Thoracic aorta (tissue), 2 donors: Measurements from ENCODE around the gene SULF2. TPM values are rescaled to one million over a fixed set of nuclear protein-coding genes. Genes with fewer than 3 reads are reported as not detected.

ENCODE experiments used
- ATAC-seq: fragments of 150-250 bp; one replicate; pipeline ENCODE4 v1.8.0; 2017; ENCODE audit warnings: low read depth; ENCODE audit not compliant: insufficient number of reproducible peaks, low FRiP score
- DNase-seq: peaks from one replicate; pipeline ENCODE4 v3.0.0-alpha.2; 2020; ENCODE audit warnings: low spot score
- H3K27ac ChIP-seq, 2 donors: fragments of 200-600 bp; sonication (generic); 1 replicate in 1 of 2; 2 replicates in 1 of 2; pipeline ENCODE4 v1.5.1; 2016; ENCODE audit warnings: mild to moderate bottlenecking in 2 of 2, moderate library complexity in 2 of 2
- H3K27me3 ChIP-seq: fragments of 200-600 bp; sonication (generic); replicated peaks from 2 replicates; pipeline ENCODE4 v1.6.0; 2016; ENCODE audit warnings: mild to moderate bottlenecking; ENCODE audit not compliant: insufficient read depth
- H3K36me3 ChIP-seq: fragments of 200-600 bp; sonication (generic); one replicate; pipeline ENCODE4 v1.5.1; 2016
- H3K4me1 ChIP-seq, 2 donors: fragments of 200-600 bp; sonication (generic); 1 replicate in 1 of 2; 2 replicates in 1 of 2; pipeline versions ENCODE4 v1.5.1 to v1.6.0; 2016; ENCODE audit warnings: low read depth in 2 of 2, mild to moderate bottlenecking in 1 of 2; ENCODE audit not compliant: control insufficient read depth in 1 of 2
- H3K4me3 ChIP-seq: fragments of 200-600 bp; sonication (generic); 2 replicates; pipeline ENCODE4 v1.5.1; 2016; ENCODE audit warnings: mild to moderate bottlenecking
- H3K9me3 ChIP-seq: fragments of 200-600 bp; sonication (generic); 2 replicates; pipeline ENCODE4 v1.5.1; 2016
- total RNA-seq, 2 donors: library from RNA; depleted of rRNA; stranded (reverse); fragments of >200 nt; gene quantifications; one replicate each; pipeline versions ENCODE4 v1.1.0 to v1.2.3, GENCODE V29; 2016
- TF ChIP-seq, protein P1 (sequence below): fragments of 200-600 bp; sonication (generic); IDR thresholded peaks from one replicate; pipeline ENCODE4 v1.5.1; 2019; ENCODE audit warnings: antibody characterized with exemption

SULF2 gene
- total RNA-seq, 2 donors from 2014 or later: 39.0 to 53.9 TPM

DNA sequence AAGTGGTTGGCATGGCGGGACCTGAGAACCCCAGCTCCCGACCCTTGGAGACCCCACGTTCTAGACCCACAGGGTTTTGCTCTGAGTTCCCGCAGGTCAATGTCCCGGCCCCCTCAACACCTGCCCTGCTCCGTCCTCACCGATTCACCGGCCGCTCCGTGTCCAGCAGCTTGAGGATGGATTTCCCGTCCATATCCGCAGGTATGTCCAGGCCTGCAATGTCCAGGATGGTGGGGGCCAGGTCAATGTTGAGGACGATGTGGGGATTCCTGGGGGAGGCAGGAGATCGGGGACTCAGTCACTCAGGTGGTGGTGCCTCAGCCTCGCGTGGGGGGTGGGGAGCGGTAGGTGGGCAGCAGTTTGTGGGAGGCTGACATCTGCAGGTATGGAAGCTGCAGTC, 106.7 kb downstream of the SULF2 start:
- Histone ChIP-seq H3K4me1 (no peaks in the 10 kb centered on the region), H3K27ac (no peak overlapping the region), H3K4me3 (no peak overlapping the region), H3K36me3 (no peaks in the 10 kb centered on the region), H3K27me3 (no peaks in the 10 kb centered on the region), H3K9me3 (no peaks in the 10 kb centered on the region)
- no peak for ATAC-seq
- TF ChIP-seq, protein P1, sequence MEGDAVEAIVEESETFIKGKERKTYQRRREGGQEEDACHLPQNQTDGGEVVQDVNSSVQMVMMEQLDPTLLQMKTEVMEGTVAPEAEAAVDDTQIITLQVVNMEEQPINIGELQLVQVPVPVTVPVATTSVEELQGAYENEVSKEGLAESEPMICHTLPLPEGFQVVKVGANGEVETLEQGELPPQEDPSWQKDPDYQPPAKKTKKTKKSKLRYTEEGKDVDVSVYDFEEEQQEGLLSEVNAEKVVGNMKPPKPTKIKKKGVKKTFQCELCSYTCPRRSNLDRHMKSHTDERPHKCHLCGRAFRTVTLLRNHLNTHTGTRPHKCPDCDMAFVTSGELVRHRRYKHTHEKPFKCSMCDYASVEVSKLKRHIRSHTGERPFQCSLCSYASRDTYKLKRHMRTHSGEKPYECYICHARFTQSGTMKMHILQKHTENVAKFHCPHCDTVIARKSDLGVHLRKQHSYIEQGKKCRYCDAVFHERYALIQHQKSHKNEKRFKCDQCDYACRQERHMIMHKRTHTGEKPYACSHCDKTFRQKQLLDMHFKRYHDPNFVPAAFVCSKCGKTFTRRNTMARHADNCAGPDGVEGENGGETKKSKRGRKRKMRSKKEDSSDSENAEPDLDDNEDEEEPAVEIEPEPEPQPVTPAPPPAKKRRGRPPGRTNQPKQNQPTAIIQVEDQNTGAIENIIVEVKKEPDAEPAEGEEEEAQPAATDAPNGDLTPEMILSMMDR: no peak
- no peak for DNase-seq

DNA sequence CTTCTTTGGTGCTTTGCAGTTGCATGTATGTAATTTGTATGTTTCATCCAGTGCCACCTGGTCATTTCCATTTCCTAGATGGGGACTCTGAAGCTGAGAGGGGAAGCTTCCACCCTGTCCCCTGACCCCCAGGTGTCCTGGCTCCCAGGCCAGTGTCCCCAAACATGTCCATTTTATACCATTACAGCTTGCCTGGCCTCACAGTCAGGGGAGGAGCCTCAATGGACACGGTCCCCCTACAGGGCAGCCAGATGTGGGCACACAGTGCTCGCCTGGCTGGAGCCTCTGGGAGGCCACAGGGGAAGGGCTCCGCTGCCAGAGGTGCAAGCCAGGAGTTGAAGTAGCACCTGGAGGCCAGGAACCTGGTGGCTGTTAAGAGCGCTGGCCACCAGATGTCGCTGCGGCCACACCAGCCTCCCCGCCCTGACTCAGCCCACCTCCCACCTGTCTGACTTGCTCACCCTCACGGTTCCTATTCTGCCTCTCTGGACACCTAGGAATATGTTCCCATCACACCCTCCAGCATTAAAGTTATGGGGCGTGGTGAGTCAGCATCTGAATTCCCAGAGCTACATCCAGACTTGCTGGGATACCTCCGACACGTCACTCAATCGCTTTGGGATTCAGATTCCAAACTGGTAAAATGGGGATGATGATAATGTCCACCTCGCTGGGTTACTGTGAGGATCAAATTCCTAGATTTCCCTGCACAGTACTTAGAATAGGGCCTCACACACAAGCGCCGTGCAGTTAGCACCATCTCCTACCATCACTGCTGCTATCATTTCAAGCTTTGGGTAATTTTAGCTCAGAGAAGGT, 107.4 kb downstream of the SULF2 start:
- DNase-seq: no peak
- no peak overlapping the region for H3K4me3 ChIP-seq
- TF ChIP-seq, protein P1: peak; percentile 78
- H3K27ac ChIP-seq: no peak overlapping the region
- no peaks in the 10 kb centered on the region for H3K9me3 ChIP-seq
- ATAC-seq: no peak
- H3K36me3 ChIP-seq: no peaks in the 10 kb centered on the region
- H3K27me3 ChIP-seq: no peaks in the 10 kb centered on the region
- no peaks in the 10 kb centered on the region for H3K4me1 ChIP-seq

DNA sequence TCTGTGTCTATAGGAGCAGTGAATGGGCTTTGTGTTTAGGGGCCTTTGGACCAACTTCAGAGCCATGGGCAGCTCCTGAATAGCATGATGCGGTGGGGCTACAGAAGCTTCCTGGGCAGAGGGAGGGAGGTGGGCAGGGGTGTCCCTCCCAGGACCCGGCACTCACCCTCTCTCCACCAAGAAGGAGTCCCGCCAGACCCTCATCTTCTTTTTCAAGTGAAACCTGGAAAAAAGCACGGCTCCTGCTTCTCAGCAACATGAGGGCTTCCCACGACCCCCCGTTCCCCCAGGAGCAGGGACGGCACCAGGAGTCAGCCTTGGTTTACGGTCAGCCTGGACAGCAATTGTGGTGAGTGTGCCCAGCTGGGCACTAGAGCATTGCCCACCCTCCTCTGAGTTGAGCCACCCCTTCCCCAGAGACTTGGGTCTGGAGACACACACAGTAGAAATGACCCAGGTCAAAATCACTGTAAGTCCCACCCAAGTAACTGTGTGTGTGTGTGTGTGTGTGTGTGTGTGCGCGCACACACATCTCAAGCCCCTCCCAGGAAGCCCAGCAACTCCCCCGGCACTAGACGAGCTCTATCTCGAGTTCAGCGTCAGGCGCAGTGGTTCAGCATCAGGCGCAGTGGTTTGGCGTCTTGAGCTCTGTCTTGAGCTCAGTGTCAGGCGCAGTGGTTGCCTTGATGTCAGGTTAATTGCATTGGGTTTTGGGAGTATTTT, 108.2 kb downstream of the SULF2 start:
- ATAC-seq (no peak), DNase-seq (no peak)
- Histone ChIP-seq H3K4me3 (no peak overlapping the region), H3K27ac (no peak overlapping the region), H3K36me3 (no peaks in the 10 kb centered on the region), H3K4me1 (no peaks in the 10 kb centered on the region), H3K27me3 (no peaks in the 10 kb centered on the region), H3K9me3 (no peaks in the 10 kb centered on the region)
- TF ChIP-seq, protein P1: no peak

DNA sequence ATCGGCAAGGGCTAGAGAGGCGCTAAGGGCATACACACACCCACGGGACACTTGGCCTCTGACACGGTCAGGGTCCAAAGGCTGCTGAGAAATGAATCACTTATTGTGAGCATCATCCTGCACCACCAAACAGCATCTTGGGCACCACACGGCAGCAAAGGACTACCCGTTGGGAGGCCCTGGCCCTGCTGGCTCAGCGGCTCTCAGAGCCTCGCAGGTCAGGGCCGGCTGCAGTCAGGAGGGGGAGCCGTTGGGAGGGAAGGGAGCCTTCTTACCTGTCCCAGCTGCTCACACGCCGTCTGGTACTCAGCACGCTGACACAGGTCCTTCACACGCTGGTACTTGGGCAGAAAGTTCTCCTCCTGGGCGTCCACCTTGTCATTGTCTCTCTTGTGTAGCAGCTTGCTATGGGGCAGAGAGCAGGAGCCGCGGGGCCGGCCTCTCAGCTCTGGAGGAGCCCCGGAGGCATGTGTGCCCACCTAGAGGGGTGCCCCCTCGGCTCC, 109.0 kb downstream of the SULF2 start:
- ATAC-seq (no peak), DNase-seq (no peak)
- no peaks in the 10 kb centered on the region for H3K27me3 ChIP-seq
- H3K27ac ChIP-seq: no peak overlapping the region
- TF ChIP-seq, protein P1: no peak
- H3K9me3 ChIP-seq: no peaks in the 10 kb centered on the region
- no peaks in the 10 kb centered on the region for H3K36me3 ChIP-seq
- H3K4me1 ChIP-seq: no peaks in the 10 kb centered on the region
- H3K4me3 ChIP-seq: no peak overlapping the region
